C1 segment of cervical spinal cord (tissue), 14 donors: ENCODE results near the gene NINJ2.
A peak's percentile ranks its signal among the peaks of the same experiment; 100 is the strongest.

ENCODE experiments used
- DNase-seq, 14 donors: peaks; one replicate each; lab custom pipeline; 2025; lab: John Stamatoyannopoulos, UW

The NINJ2 gene

GRCh38 chr12:549476-550082 lies 113.7 kb downstream of the NINJ2 start:
- no peak for DNase-seq

GRCh38 chr12:547883-548470 lies 115.3 kb downstream of the NINJ2 start:
- no peak for DNase-seq

DNA sequence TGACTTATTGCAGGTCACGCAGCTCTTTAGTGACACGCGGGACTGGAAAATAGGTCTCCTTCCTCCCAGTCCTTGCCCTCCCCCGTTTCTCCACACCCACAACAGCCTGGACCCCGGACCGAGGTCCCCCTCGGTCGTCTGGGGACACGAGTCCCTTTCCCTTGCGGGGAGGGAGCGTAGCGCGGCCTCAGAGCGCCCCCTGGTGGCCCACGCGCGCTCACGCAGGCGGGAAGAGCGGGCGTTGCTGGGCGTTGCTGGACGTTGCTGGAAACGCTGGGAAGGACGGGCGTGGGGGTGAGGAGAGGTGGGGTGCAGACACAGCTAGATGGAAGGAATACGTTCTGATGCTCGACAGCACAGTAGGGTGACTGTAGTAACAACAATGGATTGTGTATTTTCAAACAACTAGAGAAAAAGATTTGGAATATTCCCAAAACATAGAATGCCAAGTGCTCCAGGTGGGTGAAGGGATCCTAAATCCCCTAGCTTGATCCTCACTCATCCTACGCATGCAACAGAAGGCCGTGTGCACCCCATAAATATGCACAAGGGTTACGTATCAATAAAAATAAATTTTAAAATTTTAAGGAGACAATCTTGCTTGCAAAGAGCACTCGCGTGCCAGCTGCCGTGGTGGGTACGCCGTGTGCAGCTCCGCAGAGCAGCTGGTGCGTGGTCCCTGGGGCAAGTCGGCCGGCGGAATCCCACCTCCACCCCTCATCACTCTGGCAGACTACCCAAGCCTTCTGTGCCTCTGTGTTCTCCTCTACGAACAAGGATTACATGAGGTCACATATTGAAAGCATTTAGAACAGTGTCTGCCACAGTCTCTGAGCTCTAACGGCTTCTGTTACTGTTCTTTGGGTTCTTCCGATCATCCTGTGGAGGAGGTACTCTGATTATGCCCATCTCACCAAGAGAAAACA lies 116.1 kb downstream of the NINJ2 start:
- peak in 11 of 14 donors; percentile 15 to 74 (median 35) for DNase-seq

DNA sequence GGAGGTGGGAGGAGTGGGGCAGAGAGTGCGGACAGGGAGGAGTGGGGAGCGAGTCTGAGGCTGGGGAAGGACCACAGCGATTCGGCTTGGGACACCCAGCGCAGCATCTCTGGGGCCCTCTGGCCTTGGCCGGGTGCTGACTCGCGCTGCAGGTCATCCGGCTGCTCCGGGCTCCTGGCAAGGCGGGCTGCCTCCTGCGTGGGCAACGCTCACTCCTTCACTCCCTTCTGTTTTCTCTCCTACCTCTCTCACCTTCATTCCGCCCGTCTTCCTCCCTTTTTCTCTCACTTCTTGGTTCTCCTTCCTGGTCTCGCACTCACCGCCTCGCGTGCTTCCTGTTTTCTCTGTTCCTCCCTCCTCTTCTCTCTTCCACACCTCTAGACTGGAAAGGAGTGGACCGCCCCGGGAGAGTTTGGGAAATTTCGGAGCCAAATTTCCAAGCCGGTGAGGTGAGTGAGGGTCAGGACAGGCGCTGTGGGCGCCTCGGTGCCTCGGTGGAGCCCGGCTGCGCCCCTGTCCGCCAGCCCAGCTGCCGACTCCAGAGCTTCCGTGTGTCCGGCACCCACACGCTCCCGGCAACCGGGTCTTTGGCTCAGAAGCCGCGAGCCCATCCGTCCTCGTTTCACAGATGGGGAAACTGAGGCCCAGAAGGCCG lies 116.9 kb downstream of the NINJ2 start:
- DNase-seq: no peak

DNA sequence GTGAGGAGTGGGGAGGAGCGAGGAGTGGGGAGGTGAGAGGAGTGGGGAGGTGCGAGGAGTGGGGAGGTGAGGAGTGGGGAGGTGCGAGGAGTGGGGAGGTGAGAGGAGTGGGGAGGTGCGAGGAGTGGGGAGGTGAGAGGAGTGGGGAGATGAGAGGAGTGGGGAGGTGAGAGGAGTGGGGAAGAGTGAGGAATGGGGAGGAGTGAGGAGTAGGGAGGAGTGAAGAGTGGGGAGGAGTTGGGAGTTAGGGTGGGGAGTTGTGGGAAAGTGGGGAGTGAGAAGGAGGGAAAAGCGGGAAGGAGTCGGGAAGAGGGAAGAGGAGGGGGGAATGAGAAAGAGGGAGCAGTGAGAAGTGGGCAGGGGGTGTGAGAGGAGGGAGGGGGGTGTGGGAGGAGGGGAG lies 117.4 kb downstream of the NINJ2 start:
- no peak for DNase-seq

DNA sequence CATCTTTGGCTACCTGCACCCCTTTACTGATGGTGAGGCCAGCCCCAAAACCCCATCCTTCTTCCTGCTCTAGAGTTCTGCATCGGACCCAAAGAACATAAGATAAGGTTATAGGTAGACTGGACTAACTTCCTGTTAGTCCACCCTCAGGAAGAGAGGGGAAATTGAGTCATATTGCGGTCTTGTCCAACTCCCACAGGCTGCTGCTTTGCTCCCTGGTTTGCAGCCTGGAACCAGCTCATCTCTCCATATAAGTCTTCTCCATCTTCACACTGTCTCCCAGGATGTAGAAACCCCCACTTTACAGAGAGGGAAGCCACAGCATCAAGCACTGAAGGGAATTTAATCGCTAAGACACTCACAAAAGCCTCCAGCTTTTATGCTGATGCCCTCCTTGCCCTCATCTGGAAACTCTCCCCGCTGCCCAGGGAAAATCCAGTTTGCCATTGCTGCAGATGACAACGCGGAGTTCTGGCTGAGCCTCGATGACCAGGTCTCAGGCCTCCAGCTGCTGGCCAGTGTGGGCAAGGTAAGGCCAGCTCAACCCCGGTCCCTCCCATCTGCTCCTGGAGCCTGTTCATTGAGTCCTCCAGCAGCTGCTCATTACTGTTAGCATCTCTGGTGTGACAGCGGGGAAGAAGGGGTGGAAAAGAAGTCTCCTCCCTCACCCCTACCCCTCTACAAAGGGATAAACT lies 118.2 kb downstream of the NINJ2 start:
- no peak for DNase-seq

GRCh38 chr12:544142-544541 lies 119.1 kb downstream of the NINJ2 start:
- DNase-seq: no peak

GRCh38 chr12:543114-543451 lies 120.2 kb downstream of the NINJ2 start:
- DNase-seq: no peak

GRCh38 chr12:542395-543113 lies 120.7 kb downstream of the NINJ2 start:
- no peak for DNase-seq

GRCh38 chr12:541676-542324 lies 121.4 kb downstream of the NINJ2 start:
- DNase-seq: no peak

DNA sequence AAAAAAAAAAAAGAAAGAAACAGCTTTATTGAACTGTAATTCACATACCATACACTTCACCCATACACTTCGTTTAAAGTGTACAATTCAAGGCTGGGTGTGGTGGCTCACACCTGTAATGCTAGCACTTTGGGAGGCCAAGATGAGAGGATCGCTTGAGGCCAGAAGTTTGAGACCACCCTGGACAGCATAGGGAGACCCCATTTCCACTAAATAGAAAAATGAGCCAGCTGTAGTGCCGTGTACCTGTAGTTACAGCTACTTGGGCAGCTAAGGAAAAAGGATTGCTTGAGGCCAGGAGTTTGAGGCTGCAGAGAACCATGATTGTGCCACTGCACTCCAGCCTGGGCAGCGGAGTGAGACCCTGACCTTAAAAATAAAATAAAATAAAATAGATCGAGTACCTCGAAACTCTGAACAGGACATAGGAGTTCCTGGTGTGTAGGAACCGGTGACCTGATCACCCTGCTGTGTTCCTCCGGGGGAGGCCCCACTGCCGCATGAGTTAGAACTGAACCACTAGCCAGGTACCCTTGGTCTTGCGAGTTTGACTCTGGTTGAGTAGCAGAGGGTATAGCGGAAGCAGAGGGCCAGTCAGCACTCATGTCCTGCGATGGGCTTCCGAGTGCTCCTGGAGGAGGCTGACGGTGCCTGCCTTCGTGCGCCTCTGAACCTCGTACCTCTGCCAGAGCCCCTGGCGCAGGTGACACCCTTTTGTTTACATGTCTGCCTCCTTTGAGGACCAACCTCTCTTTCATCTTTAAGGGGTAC lies 123.5 kb downstream of the NINJ2 start:
- DNase-seq: no peak

GRCh38 chr12:538731-539539 lies 124.3 kb downstream of the NINJ2 start:
- DNase-seq: peak in 6 of 14 donors; percentile 5 to 46 (median 26)

DNA sequence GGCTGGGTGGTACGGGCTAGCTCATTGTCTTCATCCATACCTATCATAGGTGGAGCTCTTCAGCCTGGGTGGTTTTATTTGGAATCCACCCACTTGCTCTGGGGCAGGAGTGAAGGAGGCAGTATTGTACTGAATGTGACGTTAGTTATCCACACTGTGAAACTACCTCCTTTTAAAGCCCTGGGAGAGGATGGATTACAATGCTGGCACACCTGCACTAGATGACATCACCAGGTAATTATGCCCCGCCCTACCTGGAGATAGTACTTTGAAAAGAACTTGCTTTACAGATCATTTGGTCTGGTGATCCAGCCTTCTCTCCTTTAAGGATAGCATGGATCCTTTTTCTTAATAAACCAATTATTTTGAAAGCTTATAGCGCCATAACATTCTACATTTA lies 125.5 kb downstream of the NINJ2 start:
- DNase-seq: no peak

- DNase-seq: no peak
These were observed 126.4 kb downstream of the NINJ2 start for GRCh38 chr12:536751-537245.

- no peak for DNase-seq
These were observed 127.8 kb downstream of the NINJ2 start for GRCh38 chr12:535396-535795.

GRCh38 chr12:534216-534615 lies 129.0 kb downstream of the NINJ2 start:
- DNase-seq: no peak

DNA sequence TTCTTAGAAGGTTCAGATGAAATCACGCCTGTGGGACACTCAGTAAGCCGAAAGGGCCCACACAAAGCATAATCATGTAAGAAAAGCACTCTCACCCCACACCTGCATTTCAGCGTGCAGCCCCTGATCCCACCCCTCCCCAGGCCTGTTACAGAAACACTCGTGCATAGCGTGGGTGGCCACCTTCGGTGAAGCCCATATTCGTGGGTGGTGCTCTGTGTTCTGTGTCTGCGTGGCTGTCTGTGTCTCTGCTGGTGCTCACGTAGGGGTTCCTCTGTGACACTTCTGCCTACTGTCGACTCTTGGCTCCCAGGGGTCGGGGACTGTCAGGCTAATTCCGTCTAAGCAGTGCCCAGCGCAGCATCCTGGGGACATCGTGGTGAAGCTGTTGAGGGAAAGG lies 129.5 kb downstream of the NINJ2 start:
- no peak for DNase-seq

GRCh38 chr12:532908-533565 lies 130.2 kb downstream of the NINJ2 start:
- DNase-seq: no peak
